ENCODE measurements around the gene ARHGAP26. TPM values are rescaled to one million over a fixed set of nuclear protein-coding genes. Genes with fewer than 3 reads are reported as not detected.
A peak's percentile ranks its signal among the peaks of the same experiment; 100 is the strongest.
"Not testable (repeated sequence)": the region's sequence is repeated elsewhere in the genome, so short reads cannot be mapped to it uniquely, and the experiment has no call there.

The ARHGAP26 gene
- total RNA-seq, 3 donors from 2014 or later: 9.1 to 11.7 (median 9.7) TPM

DNA sequence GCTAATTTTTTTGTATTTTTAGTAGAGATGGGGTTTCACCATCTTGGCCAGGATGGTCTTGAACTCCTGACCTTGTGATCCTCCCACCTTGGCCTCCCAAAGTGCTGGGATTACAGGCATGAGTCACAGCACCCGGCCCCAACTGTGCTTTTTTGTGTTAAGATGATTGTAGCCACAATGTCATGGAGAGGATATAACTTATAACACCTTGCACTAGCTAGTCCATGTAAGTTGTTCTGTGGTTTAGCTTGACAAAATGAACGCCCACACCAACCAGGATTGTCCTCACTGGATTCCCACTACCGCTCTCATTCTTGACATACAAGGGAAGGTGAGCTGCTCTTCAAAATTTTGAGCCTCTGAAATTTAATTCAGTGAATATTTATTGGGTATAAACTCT, 182.7 kb downstream of the ARHGAP26 start:
- not testable (repeated sequence) for DNase-seq; H3K27me3 Mint-ChIP-seq (ENCODE audit: low read depth); ATAC-seq; H3K9me3 Mint-ChIP-seq; H3K4me3 Mint-ChIP-seq; H3K36me3 Mint-ChIP-seq (ENCODE audit: insufficient read depth)
- peaks cover 18% of the 10 kb centered on the region for H3K4me1 Mint-ChIP-seq (ENCODE audit: low read depth)

- Mint-ChIP-seq H3K9me3 (no peaks in the 10 kb centered on the region), H3K27me3 (ENCODE audit: low read depth) (no peaks in the 10 kb centered on the region), H3K4me3 (no peak overlapping the region), H3K4me1 (ENCODE audit: low read depth) (peaks cover 20% of the 10 kb centered on the region), H3K36me3 (ENCODE audit: insufficient read depth) (peaks cover 2% of the 10 kb centered on the region)
- ATAC-seq (no peak), DNase-seq (no peak)
Measured at GRCh38 chr5:142954455-142954854, 184.3 kb downstream of the ARHGAP26 start.

DNA sequence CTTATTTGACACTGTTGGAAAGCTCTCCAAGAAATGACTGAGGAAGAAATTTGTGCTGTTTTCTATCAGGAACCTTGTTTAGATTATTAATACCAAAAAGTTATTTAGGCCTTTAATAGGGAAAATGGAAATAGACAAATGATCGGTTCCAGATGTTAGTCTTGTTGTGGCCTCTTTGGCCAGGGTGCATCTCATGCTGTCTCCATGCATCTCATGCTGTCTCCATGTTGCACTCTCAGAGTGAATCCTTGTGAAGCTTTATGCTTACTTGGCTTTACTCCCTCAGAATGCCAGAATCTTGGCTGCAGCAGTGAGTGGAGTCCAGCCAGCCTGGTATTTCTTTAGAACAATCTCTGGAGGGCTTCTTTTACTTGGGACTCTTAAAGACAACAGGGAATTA, 185.5 kb downstream of the ARHGAP26 start:
- H3K27me3 Mint-ChIP-seq (ENCODE audit: low read depth): no peaks in the 10 kb centered on the region
- H3K4me1 Mint-ChIP-seq (ENCODE audit: low read depth): peaks cover 20% of the 10 kb centered on the region
- H3K9me3 Mint-ChIP-seq: no peaks in the 10 kb centered on the region
- peaks cover 2% of the 10 kb centered on the region for H3K36me3 Mint-ChIP-seq (ENCODE audit: insufficient read depth)
- no peak for ATAC-seq
- DNase-seq: no peak
- no peak overlapping the region for H3K4me3 Mint-ChIP-seq

- H3K36me3 Mint-ChIP-seq (ENCODE audit: insufficient read depth): peaks cover 2% of the 10 kb centered on the region
- no peak for DNase-seq
- no peaks in the 10 kb centered on the region for H3K9me3 Mint-ChIP-seq
- peaks cover 13% of the 10 kb centered on the region for H3K4me1 Mint-ChIP-seq (ENCODE audit: low read depth)
- no peak overlapping the region for H3K4me3 Mint-ChIP-seq
- no peak for ATAC-seq
- no peaks in the 10 kb centered on the region for H3K27me3 Mint-ChIP-seq (ENCODE audit: low read depth)
Measured at GRCh38 chr5:142957528-142957927, 187.4 kb downstream of the ARHGAP26 start.

DNA sequence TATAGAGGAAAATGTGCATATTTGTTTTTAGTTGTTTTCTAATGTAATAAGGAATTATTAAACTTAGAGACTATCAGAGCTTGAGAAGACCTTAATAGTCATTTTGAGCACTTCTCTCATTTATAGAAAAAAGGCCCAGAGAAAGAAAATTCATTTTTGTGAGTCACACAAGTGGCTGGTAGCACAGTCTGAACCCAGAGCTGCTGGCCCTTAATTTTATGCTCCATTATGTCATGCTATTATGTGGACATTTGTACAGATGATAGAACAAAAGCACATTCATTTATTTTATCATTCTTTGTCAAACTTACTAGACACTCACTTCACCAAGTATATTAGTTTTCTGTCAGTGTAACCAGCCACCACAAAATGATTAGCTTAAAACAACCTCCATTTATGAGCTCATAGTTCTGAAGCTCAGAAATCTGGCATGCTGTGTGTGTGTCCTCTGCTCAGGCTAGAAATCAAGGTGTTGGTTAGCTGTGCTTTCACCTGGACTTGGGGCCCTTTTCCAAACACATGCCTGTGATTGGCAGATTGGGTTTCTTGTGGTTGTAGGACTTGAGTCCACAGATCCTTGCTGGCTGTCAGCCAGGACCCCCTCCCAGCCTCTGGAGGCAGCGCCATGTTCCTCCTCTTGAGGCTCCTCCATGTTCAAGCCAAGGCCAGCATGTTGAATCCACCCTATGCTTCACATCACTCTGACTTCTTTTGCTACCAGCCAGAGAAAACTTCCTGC, 188.9 kb downstream of the ARHGAP26 start:
- no peak for ATAC-seq
- Mint-ChIP-seq H3K4me3 (no peak overlapping the region), H3K9me3 (no peaks in the 10 kb centered on the region), H3K4me1 (ENCODE audit: low read depth) (peaks cover 13% of the 10 kb centered on the region), H3K36me3 (ENCODE audit: insufficient read depth) (peaks cover 5% of the 10 kb centered on the region), H3K27me3 (ENCODE audit: low read depth) (no peaks in the 10 kb centered on the region)
- no peak for DNase-seq

- DNase-seq (no peak), ATAC-seq (no peak)
- H3K4me3 Mint-ChIP-seq: no peak overlapping the region
- no peaks in the 10 kb centered on the region for H3K27me3 Mint-ChIP-seq (ENCODE audit: low read depth)
- H3K9me3 Mint-ChIP-seq: no peaks in the 10 kb centered on the region
- H3K36me3 Mint-ChIP-seq (ENCODE audit: insufficient read depth): peaks cover 5% of the 10 kb centered on the region
- H3K4me1 Mint-ChIP-seq (ENCODE audit: low read depth): peaks cover 19% of the 10 kb centered on the region
Measured at GRCh38 chr5:142959683-142960657, 189.8 kb downstream of the ARHGAP26 start.

DNA sequence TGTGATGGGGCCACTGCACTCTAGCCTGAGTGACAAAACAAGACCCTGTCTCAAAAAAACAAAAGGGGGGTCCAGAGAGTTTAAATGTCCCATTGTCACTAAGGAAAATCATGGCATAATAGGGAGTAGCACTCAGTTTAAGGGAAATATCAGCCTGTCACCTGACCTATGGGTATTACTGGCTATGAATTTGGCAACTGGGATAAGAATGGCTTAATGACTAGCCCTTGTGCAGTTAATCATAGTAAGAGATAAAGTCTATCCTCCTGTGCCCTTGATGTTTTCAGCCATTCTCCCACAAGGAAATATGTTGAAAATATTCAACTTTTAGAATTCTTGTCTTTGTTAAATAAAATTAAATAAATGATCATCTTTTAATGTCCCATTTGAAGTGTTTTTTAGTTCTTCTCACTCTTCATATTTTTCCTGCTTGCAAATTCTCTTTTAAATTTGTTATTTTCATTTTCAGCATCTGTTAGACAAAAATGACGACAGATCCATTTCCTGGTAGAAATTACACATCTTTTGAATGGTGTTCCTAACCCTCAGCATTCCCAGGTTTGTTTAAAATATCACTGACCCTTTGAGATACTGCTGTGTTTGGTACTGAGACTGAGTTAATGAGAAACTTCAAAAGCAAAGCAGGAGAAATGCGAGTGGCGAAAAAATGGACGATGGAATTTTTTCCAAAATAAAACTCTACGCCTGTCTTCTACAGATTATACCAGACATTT, 191.4 kb downstream of the ARHGAP26 start:
- ATAC-seq: no peak
- Mint-ChIP-seq H3K36me3 (ENCODE audit: insufficient read depth) (peaks cover 3% of the 10 kb centered on the region), H3K27me3 (ENCODE audit: low read depth) (no peaks in the 10 kb centered on the region), H3K4me3 (no peak overlapping the region), H3K4me1 (ENCODE audit: low read depth) (peaks cover 19% of the 10 kb centered on the region), H3K9me3 (no peaks in the 10 kb centered on the region)
- DNase-seq: no peak

- no peak overlapping the region for H3K4me3 Mint-ChIP-seq
- no peaks in the 10 kb centered on the region for H3K27me3 Mint-ChIP-seq (ENCODE audit: low read depth)
- no peaks in the 10 kb centered on the region for H3K9me3 Mint-ChIP-seq
- H3K36me3 Mint-ChIP-seq (ENCODE audit: insufficient read depth): peaks cover 3% of the 10 kb centered on the region
- no peak for DNase-seq
- ATAC-seq: no peak
- H3K4me1 Mint-ChIP-seq (ENCODE audit: low read depth): peaks cover 19% of the 10 kb centered on the region
Measured at GRCh38 chr5:142962174-142962533, 192.0 kb downstream of the ARHGAP26 start.

DNA sequence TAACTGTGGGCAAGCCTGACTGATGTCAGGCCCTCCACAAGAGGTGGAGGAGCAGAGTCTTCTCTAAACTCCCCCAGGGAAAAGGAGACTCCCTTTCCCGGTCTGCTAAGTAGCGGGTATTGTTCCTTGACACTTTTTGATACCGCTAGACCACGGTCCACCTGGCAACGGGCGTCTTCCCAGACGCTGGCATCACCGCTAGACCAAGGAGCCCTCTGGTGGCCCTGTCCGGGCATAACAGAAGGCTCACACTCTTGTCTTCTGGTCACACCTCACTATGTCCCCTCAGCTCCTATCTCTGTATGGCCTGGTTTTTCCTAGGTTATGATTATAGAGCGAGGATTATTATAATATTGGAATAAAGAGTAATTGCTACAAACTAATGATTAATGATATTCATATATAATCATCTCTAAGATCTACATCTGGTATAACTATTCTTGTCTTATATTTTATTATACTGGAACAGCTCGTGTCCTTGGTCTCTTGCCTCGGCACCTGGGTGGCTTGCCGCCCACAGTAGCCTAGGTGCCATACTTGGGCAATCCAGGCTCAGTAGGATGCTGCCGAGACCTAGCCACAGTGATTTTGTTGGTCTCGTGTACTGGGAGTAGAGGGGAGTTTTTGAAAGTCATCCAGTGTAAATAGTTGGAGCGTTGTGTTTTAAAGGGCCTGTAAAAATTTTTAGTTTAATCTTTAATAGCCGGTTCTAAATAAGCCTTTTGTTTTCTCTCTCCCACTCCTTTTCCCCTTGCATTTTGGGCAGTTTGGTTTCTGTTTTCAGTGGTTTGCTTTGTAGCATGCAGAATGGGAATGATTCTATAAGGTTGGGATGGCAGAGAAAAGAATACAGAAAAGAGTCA, 195.3 kb downstream of the ARHGAP26 start:
- ATAC-seq; H3K4me3 Mint-ChIP-seq; DNase-seq; H3K36me3 Mint-ChIP-seq (ENCODE audit: insufficient read depth); H3K27me3 Mint-ChIP-seq (ENCODE audit: low read depth); H3K9me3 Mint-ChIP-seq: not testable (repeated sequence)
- peaks cover 16% of the 10 kb centered on the region for H3K4me1 Mint-ChIP-seq (ENCODE audit: low read depth)

- no peak for ATAC-seq
- Mint-ChIP-seq H3K4me1 (ENCODE audit: low read depth) (peaks cover 21% of the 10 kb centered on the region), H3K9me3 (no peaks in the 10 kb centered on the region), H3K27me3 (ENCODE audit: low read depth) (no peaks in the 10 kb centered on the region), H3K4me3 (no peak overlapping the region), H3K36me3 (ENCODE audit: insufficient read depth) (peaks cover 3% of the 10 kb centered on the region)
- DNase-seq: no peak
Measured at GRCh38 chr5:142966121-142966420, 195.9 kb downstream of the ARHGAP26 start.

DNA sequence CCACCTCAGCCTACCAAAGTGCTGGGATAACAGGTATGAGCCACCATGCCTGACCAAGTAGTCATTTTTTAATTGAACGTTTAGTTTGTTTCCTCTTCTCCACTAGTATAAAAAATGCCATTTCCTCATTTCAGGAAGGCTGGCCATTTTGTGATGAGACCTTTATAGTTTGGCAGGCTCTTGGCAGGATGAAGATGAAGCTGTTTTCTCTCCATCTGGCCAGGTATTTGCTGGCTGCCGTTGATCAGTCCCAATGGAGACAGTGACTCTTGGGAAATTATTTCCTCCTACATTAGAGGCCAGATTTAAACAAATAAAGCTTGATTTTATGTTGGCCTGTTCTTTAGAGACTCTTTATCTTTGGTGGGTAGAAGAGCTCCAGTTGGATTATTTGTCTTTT, 199.0 kb downstream of the ARHGAP26 start:
- Mint-ChIP-seq H3K4me1 (ENCODE audit: low read depth) (peaks cover 41% of the 10 kb centered on the region), H3K9me3 (no peaks in the 10 kb centered on the region), H3K36me3 (ENCODE audit: insufficient read depth) (no peaks in the 10 kb centered on the region), H3K27me3 (ENCODE audit: low read depth) (no peaks in the 10 kb centered on the region), H3K4me3 (no peak overlapping the region)
- no peak for ATAC-seq
- no peak for DNase-seq

- Mint-ChIP-seq H3K27me3 (ENCODE audit: low read depth) (no peaks in the 10 kb centered on the region), H3K9me3 (no peaks in the 10 kb centered on the region), H3K36me3 (ENCODE audit: insufficient read depth) (peaks cover 3% of the 10 kb centered on the region), H3K4me3 (no peak overlapping the region), H3K4me1 (ENCODE audit: low read depth) (peaks cover 39% of the 10 kb centered on the region)
- ATAC-seq: peak in 1 of 2 donors; percentile 69
- no peak for DNase-seq
Measured at GRCh38 chr5:142969624-142970439, 199.7 kb downstream of the ARHGAP26 start.

DNA sequence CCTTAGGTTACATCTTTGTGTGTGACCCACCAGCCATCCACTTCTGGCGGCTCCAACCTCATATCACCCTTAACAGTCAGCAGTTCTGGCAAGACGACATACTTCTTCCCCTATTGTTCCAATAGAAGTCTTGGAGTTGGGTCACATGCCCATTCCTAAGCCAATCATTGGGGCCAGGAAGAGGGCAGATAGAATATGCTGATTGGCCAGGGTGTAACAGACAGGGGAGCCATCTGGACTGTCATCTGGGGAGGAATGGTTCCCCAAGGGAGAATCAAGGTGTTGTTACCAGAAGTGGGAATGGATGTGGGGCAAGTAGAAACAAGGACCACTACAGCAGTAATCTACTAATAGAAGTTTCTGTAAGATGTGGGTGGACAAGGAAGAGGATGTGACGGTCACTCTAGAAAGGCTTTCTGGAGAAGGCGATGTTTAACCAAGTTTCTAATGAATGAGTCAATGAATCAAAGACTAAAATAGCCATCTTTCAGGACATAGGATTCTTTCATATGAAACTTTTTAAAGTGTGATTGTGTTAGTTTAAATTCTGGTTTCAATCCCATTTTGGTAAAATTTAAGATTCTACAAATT, 200.4 kb downstream of the ARHGAP26 start:
- DNase-seq: no peak
- H3K27me3 Mint-ChIP-seq (ENCODE audit: low read depth): no peaks in the 10 kb centered on the region
- ATAC-seq: no peak
- peaks cover 4% of the 10 kb centered on the region for H3K36me3 Mint-ChIP-seq (ENCODE audit: insufficient read depth)
- H3K4me3 Mint-ChIP-seq: no peak overlapping the region
- no peaks in the 10 kb centered on the region for H3K9me3 Mint-ChIP-seq
- H3K4me1 Mint-ChIP-seq (ENCODE audit: low read depth): peaks cover 41% of the 10 kb centered on the region
